ENCODE measurements around the gene ZNF606.

The ZNF606 gene

DNA sequence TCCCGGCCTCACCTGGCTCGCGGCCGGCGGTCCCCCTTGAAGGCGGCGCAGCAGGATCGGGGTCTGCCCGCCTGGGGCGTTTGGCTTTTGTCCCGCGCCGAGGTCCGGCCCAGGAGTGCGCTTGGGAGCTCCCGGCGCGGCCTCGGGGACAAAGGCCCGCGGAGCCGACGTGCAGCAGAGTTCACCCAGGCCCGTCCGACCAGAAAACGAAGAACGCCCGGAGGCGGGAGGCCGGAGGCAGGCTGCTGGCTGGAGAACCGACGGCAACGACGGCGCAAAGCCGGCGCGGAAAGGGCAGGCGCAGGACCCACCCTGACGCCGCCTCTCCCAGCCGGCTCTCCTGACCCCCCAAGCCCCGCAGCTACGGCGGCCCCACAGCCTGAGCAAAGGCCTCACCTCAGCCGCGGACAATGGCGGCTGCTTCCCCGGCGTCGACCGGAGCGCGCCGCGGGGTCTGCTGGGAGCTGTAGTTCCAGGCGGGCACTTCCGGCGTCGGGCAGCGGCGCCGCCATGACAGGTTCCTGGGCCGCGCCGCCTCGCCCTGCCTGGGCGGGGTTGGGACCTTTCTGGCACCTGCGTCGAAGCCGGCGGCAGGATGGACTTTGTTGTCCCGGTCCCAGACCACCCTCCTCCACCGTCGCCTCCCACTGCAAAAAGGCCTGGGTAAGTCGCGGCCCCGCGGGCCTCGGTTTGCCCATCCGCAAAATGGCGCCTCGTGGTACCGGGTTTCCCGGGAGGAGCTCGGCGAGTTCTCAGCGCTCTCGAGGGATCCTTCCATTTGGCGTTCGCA, at the start of gene ZNF606:
TSS of gene ZNF606 (minus strand) at position 437 of the 790 bp plus-strand sequence. CDS start 1,501 bp downstream, outside the sequence.
- DNase-seq: peak; percentile 94

DNA sequence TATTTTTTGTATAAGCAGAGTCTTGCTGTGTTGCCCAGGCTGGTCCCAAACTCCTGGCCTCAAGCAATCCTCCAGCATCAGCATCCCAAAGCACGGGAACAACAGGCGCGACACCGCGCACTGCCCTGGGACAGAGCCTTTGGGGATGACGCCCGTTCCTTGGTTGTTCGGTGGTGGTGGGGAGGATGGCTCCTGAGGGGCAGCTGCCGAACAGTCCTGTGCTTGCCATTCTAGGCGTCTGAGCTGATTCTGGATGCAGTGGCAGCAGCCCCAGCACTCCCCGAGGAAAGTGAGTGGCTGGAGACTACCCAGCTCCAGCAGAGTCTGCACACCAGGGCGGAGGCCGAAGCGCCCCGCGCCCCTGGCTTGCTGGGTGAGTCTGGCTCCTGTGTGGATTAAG, 49.6 kb upstream of the ZNF606 start:
- DNase-seq: no peak

DNA sequence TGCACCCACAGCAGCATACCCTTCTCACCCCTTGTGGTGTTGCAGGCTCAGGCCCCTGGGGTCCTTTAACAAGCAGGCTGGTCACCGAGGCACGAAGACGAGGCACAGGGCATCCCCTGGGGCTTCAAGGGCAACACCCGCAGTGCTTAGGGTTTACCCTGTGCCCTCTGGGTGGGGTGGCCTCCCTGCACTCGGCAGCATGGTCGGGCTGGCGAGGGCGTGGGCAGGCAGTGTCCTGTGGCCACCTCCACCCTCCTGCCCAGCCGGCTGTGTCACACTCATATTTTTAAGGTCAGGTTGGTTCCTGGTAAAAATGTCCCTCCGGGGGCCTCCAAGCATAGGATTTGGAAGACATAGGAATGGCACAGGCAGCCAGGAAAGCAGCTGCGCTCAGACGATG, 45.1 kb upstream of the ZNF606 start:
- no peak for DNase-seq

DNA sequence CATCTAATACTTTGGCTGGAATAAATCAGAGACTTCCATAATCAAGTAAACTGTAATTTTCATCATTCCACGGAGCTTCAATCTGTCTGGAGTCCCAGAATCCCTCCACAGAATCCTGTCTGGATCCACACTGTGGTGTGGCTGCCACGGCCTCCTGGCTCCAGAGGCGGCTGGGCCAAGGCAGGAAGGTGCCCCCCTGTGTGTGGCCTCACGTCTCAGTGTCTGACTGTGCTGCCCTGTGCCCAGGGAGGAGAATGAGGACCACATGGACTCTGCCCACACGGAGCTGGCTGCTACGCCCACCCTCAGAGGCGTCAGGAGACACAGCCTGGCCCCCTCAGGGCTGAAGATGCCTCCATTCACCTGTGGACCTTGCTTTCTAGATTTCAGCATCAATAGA, 44.2 kb upstream of the ZNF606 start:
- no peak for DNase-seq

DNA sequence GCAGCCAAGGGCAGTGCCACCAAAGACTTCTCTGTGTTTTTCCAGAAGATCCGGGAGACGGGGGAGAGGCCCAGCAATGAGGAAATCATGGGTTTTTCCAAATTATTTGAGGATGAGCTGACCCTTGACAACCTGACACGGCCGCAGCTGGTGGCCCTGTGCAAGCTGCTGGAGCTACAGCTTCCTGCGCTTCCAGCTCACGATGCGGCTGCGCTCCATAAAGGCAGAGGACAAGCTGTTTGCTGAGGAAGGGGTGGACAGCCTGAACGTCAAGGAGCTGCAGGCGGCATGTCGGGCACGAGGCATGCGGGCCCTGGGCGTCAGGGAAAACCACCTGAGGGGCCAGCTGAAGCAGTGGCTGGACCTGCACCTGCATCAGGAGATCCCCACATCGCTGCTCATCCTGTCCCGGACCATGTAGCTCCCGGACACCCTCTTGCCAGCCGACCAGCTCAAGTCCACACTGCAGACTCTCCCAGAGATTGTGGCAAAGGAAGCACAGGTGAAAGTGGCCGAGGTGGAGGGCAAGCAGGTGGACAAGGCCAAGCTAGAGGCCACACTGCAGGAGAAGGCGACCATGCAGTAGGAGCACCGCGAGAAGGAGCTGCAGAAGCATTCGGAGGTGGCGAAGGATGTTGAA, 42.9 kb upstream of the ZNF606 start:
- no peak for DNase-seq

DNA sequence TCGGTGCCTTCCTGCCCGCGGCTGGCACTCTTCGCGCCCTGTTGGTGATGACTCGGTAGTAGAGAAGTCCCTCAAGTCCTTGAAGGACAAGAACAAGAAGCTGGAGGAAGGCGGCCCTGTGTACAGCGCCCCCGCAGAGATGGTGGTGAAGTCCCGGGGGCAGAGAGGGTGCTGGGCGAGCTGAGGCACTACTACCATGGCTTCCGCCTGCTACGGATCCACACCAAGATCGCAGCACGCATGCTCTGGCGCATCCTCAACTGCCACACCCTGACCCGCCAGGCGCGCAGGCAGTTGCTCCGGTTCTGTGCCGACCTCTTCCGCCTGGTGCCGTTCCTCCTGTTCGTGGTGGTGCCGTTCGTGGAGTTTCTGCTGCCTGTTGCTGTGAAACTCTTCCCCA, 42.3 kb upstream of the ZNF606 start:
- DNase-seq: no peak

DNA sequence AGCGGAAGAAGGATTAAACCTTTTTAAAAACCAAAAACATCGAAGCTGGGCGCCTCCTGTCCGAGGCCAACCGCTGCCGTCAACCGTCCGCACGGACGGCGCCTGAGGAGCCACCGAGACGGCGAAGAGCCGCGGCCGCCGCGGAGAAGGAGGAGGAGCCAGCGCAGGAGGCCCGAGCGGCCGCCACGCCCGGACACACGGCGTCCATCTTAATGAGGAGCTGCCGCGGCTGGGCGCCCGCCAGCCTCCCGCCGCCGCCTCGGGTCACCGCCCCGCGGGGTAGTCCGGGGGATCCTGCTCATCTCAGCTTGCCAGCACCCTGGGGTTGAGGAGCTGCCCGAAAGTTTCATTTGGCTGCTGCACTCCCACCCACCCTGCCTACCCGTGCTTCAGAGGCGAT, 41.8 kb upstream of the ZNF606 start:
- DNase-seq: no peak

DNA sequence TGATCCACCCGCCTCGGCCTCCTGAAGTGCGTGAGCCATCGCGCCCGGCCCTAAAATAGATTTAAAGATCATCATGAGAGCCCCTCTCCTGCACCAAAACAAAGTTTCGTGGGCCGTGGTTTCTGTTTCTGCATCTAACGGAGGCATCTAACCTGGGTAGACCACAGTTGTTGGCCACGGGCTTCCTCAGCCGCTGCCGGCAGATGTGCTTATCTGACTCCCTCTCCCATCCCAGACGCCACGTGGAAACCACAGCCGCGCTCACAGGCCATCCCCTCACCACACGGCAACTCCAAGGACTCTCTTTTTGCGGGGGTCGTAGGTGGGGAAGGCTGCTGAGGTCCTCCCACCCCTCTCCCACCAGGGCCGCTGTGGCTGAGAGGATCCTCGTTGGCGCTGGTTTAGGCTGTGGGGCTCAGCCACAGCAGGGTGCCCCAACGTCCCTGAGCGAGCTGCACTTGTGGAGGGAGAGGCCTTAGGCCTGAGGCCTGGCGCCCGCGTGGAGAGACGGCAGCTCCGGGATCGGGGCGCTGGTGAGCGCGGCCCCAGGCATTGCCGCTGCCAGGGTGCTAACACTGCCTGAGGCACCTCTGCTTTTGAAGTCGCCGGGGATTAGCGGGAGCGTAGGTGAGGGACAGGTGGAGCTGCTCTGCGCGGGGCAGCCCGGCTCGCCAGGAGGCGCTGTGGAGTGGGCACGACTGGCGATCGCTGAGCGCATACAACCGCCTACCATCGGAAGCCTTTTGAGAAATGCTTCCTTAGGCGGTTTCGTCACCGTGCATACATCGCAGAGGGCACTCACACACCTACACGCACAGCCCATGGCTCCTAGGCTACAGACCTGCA, 40.1 kb upstream of the ZNF606 start:
- DNase-seq: no peak

DNA sequence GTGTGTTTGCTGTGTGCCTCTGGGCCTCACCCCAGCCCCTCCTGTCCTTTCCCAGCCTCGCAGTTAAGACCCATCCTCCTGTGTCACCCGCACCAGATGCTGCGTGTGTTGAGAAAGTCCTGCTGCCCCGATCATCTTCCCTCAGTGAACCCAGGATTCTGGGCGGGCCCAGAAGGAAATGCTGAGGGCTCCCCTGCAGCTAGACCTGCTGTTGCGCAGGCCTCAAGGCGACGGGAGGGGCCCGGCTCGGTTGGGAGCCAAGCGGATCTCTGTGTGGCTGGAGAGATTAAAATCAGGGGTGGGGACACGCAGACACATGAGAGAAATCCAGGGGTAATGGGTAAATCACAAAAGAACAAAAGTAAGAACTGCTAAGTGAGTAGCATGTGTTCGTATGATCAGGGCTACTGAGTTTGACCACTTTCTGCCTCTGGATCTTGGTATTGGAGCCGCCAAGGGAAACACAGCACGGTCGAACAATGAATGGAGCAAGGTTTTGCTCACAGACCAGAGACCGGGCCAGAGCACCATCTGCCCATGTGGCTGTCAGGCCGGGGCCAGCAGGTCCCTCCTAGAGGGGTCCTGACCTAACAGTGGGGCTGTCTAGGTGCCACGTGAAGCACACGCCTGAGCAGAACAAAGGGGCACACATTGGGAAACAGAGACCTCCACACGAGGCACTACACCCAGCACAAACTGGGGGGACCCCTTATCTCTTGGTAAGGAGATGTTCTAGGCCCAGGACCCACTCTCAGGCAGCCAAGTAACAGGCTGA, 38.3 kb upstream of the ZNF606 start:
- DNase-seq: no peak

DNA sequence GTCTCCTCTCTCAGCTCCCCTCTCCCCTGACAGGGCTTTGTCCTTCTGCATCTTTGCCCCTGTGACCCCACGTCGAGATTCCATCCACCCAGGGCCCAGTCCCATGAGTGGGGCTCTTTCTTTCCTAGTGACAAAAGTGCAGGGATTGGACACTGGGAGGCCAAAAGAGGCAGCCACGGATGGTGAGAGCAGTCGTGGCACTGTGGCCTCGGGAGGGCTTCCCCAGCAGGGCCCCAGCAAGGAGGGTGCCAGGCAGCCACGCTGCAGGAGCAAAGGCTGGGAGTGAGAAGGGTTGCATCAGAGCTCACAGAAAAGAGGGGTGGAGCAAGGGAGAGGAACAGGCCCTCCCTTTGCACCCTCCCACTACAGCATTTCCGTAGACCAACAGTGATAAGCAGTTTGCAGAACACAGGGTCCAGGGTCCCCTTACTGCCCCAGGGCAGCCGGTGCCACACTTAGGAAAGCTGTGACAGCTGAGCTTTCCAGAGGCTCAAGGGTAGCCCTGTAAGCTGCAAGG, 36.1 kb upstream of the ZNF606 start:
- DNase-seq: peak; percentile 18

DNA sequence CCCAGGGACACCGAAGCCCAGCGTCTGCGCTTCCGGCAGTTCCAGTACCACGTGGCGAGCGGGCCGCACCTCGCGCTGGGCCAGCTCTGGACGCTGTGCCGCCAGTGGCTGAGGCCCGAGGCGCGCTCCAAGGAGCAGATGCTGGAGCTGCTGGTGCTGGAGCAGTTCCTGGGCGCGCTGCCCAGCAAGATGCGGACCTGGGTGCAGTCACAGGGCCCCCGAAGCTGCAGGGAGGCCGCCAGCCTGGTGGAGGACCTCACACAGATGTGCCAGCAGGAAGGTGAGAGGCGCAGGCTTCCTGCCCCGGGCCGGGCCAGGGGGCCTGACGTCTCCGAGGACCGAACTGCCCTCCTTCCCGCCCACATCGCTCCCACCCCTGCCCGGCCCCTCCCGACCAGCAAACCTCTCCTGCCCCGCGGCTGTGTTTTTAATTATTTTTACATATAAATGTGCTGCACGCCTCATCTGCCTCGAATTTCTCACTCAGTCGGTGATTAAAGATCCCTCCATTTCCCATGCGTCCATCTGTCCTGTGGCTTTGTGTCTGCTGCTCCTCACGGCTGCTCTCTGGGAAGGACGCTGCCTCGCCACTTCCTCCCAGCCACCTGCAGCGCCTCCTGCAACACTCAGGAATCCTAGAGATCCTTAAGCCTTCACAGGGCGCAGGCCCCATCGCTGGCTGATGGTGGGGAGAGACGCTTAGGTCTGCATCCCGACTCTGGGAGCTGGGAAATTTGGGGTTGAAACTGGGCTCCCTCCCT, 35.5 kb upstream of the ZNF606 start:
- DNase-seq: no peak

DNA sequence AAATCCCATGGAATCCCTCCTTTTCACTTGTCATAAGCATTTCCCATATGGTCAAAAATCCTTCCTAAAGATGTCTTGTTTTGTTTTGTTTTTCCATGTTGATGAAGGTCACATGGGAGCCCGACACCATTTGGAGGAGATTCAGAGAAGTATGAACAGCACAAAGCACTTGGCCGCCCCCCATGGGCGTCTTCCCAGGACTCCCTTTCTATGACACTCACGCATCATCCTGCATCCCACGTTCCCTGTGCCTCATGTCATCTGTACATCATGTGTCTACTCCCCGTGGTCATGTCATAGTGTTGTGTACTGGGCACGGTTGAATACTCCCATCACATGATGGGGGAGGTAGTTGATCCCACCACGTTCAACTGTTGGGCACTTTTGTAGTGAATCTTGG, 33.2 kb upstream of the ZNF606 start:
- no peak for DNase-seq

DNA sequence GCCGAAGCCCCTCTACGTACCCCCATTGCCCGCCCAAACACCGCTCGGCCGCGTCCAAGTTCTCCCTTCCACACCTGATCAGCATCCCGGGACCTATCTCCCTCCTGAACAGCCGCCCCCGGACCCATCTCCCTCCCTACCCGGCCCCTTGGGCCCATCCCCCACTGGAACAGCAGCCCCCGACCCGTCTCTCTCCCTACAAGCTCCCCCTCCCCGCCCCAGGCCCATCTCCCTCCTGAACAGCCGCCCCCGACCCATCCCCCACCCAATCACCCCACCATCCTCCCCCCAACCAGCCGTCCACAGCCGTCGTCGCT, 31.8 kb upstream of the ZNF606 start:
- DNase-seq: no peak

DNA sequence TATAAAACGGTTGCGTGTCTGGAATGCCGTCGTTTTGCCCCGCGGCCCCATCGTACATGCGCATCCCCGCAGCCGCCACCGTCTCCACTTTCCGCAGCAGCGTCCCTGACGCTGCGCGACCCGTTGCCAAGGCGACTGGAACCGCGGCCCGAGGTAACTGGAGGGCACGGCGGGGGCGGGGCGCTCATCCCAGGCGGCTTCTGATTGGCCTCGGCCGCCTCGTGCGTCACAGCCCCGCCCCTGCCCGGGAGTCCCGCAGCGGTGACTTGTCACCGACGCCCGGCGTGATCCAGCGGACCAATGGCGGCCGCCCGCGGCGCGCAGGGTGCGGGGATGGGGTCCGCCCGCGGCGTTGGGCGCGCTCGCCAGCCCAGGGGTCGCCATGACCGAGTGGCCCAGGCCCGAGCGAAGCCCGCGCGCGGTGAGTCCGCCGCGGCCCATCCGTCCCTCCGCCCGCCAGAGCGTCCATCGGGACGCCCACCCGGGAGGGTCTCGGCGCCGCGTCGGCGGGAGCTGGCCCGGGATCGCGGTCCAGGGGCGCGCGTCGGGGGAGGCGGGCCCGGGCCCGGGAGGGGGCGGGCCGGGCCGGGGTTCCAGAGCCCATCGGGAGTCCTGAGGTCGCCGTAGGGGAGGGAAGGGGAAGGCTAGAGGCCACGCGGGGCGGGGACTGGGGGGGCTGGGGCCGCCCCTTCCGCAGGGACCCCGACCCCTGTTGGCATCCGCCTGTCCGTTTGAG, 31.3 kb upstream of the ZNF606 start, which contains the start of gene ZSCAN1:
TSS of gene ZSCAN1 (plus strand) at position 285 of the 736 bp plus-strand sequence. CDS start 3,812 bp downstream, outside the sequence.
- peak; percentile 81 for DNase-seq

DNA sequence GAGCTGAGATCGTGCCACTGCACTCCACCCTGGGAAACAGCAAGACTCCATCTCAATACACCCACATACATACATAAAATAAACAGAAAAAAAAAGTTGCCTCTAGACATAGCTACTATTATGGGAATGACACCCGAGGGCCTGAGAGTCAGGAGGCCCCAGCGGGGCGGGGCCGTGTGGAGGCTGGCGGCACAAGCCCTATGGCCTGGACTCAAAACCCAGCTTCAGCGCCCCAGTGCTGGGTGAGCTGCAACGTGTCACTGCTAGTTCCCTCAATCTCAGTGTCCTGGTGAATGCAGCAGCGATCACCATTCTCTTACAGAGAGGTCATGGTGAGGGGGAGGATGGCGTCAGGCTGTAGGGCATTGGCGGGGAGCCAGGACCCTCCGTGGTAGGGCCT, 22.0 kb upstream of the ZNF606 start:
- no peak for DNase-seq

DNA sequence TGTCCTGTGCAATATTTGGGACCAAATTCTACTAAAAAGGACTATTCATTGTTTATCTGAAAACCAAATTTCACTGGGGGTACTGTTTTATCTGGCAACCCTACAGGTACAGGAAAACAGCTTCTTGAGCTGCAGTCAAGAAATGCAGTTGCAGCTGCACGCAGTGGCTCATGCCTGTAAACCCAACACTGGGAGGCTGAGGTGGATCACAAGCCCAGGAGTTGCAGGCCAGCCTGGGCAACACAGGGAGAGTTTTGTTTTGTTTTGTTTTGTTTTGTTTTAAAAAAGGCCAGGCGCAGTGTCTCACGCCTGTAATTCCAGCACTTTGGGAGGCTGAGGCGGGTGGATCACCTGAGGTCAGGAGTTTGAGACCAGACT, 19.7 kb upstream of the ZNF606 start:
- DNase-seq: no peak

DNA sequence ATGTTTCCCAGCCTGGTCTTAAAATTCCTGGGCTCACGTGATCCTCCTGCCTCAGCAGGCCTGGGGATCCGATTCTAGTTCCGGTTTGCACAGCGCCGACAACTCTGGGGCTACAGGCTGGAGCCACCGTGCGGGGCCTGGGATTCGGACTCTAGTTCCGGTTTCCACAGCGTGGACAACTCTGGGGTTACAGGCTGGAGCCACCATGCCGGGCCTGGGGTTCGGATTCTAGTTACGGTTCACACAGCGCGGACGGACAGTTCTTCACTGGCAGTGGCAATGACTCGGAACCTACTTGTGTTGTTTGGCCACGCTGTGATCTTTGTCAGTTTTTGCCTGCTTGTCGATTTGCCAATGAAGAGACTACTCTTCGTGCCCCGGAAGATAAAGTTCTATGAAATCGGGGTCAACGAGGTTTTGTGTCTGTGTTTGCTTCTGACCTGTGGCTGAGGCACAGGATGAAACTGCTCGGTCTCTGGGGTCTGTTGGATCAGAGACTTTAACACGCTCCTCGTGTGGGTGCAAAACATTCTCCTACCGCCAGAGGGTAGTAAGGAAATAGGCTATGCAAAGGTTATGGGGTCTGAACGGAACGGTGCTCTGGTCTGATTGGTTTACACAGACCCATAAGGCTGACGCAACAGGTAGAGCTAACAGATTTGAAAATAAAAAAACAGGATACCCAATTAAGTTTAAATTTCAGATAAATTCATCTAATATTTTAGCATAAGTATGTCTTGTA, 19.1 kb upstream of the ZNF606 start:
- DNase-seq: peak; percentile 82

DNA sequence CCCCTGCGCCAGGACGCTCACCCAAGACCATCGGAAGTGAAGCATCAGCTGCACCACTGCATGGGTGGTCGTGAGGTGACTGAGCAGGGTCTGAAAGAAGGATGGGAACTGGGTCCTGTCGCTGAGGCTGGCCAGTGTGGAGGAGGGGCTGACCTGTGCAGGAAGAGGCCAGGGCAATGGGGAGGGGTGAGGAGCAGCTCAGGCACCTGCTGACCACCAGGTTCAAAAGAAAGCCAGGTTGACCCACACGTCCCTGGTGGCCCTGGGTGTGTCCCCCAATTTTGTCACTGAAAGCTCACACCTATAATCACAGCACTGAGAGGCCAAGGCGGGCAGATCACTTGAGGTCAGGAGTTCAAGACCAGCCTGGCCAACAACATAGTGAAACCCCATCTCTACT, 17.5 kb upstream of the ZNF606 start:
- no peak for DNase-seq

DNA sequence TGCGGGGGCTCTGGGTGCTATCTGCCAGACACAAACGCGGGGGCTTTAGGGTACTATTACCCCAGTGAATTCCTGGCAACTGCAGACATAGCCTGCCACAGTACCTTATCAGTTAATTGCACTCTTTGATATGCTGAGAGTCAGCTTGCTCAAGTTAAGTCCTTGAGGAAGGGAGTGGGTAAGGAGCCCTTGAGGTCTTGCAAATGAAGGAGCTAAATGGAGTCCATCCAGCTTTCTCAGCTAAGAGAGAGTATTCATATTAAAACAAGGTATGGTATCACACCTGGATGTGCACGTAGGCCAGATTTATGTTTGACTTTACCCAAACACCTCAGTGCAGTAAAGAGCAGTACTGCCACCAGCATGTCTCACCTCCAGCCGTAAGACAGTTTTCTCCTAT, 11.5 kb upstream of the ZNF606 start:
- DNase-seq: no peak

DNA sequence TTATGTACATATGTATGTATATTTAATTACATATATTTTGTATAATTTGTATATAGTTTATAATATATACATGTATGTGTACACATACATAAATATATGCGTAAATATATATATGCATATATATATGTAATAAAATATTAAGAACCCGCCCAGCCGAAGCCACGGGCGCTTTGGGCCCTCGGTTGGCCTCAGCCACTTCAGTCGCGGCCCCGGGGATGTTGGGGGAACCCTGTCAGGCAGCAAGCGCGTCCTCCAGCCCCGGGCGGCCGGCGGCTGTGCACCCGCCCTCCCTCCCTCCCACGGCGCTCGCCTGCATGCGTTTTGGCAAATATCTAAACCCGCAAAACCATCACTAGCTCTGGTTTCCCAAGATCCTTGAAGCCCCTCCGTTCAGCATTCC, 7.9 kb upstream of the ZNF606 start:
- no peak for DNase-seq

Measured in hematopoietic multipotent progenitor cell treated with erythropoietin and hydrocortisone succinate and interleukin-3 and kit ligand, for 4 days (in vitro differentiated cells).